GM23338 (cell line): ENCODE measurements around the gene GAA. TPM values are rescaled to one million over a fixed set of nuclear protein-coding genes. Genes with fewer than 3 reads are reported as not detected.

Source experiments
- ATAC-seq: fragments of 200-7000 bp; cut with Tn5 transposase; 3 replicates; pipeline ENCODE4 v1.9.1; 2020
- DNase-seq: peaks from one replicate; pipeline ENCODE4 v3.0.0-alpha.2; 2015; ENCODE audit warnings: low spot score
- H2AFZ ChIP-seq: fragments of 200-600 bp; sonication (generic); 2 replicates; pipeline ENCODE4 v1.8.0; 2016; ENCODE audit warnings: antibody characterized with exemption, mild to moderate bottlenecking, moderate library complexity
- H3F3A ChIP-seq: fragments of 200-600 bp; sonication (generic); replicated peaks from 2 replicates; pipeline ENCODE4 v1.8.0; 2017; ENCODE audit warnings: antibody characterized with exemption, mixed run types, low read depth
- H3K27ac ChIP-seq: fragments of 200-600 bp; sonication (generic); 2 replicates; pipeline ENCODE4 v1.6.1; 2016; ENCODE audit warnings: low read depth
- H3K27me3 ChIP-seq: fragments of 200-600 bp; sonication (generic); 2 replicates; pipeline ENCODE4 v1.8.0; 2016; ENCODE audit warnings: mild to moderate bottlenecking, mixed run types, moderate library complexity; ENCODE audit not compliant: insufficient read depth
- H3K36me3 ChIP-seq: fragments of 200-600 bp; sonication (generic); 2 replicates; pipeline ENCODE4 v1.8.0; 2016; ENCODE audit warnings: mild to moderate bottlenecking; ENCODE audit not compliant: insufficient read depth
- H3K4me1 ChIP-seq: fragments of 200-600 bp; sonication (generic); 2 replicates; pipeline ENCODE4 v1.8.0; 2016; ENCODE audit warnings: mild to moderate bottlenecking, moderate library complexity; ENCODE audit not compliant: insufficient read depth
- H3K4me2 ChIP-seq: fragments of 200-600 bp; sonication (generic); 2 replicates; pipeline ENCODE4 v1.7.1; 2017; ENCODE audit warnings: mixed run types
- H3K4me3 ChIP-seq: fragments of 200-600 bp; sonication (generic); 2 replicates; pipeline ENCODE4 v1.6.1; 2016; ENCODE audit warnings: mixed run types
- H3K79me2 ChIP-seq: fragments of 200-600 bp; sonication (generic); replicated peaks from 2 replicates; pipeline ENCODE4 v1.8.0; 2017; ENCODE audit warnings: mild to moderate bottlenecking; ENCODE audit not compliant: insufficient read depth
- H3K9me2 ChIP-seq: fragments of 200-600 bp; sonication (generic); 2 replicates; pipeline ENCODE4 v1.8.0; 2017; ENCODE audit not compliant: insufficient read depth
- H4K20me1 ChIP-seq: fragments of 200-600 bp; sonication (generic); replicated peaks from 2 replicates; pipeline ENCODE4 v1.8.0; 2017; ENCODE audit warnings: mild to moderate bottlenecking; ENCODE audit not compliant: insufficient read depth
- H3K27ac Mint-ChIP-seq: 2 replicates; pipeline ENCODE4 v1.8.0; 2020; ENCODE audit warnings: inconsistent platforms, mild to moderate bottlenecking, moderate library complexity, mixed read lengths
- H3K27me3 Mint-ChIP-seq: 3 replicates; pipeline ENCODE4 v1.8.0; 2022; ENCODE audit warnings: low read depth, mild to moderate bottlenecking, moderate library complexity, mixed read lengths, inconsistent platforms; ENCODE audit not compliant: insufficient read depth, poor library complexity
- H3K36me3 Mint-ChIP-seq: 3 replicates; pipeline ENCODE4 v1.8.0; 2021; ENCODE audit warnings: low read depth, mild to moderate bottlenecking, inconsistent platforms, moderate library complexity, mixed read lengths
- H3K4me1 Mint-ChIP-seq: 3 replicates; pipeline ENCODE4 v1.8.0; 2020; ENCODE audit warnings: mild to moderate bottlenecking, inconsistent platforms, mixed read lengths
- H3K4me3 Mint-ChIP-seq: 3 replicates; pipeline ENCODE4 v1.8.0; 2021; ENCODE audit warnings: moderate library complexity, mild to moderate bottlenecking, inconsistent platforms, mixed read lengths
- H3K9me3 Mint-ChIP-seq: 3 replicates; pipeline ENCODE4 v1.8.0; 2020; ENCODE audit warnings: moderate library complexity, mild to moderate bottlenecking, inconsistent platforms, mixed read lengths
- EZH2phosphoT487 ChIP-seq: fragments of 200-600 bp; sonication (generic); IDR thresholded peaks from one replicate; pipeline ENCODE4 v1.8.1; 2018; ENCODE audit warnings: antibody characterized with exemption; ENCODE audit not compliant: unreplicated experiment
- NANOG ChIP-seq: IDR thresholded peaks from 2 replicates; pipeline ENCODE4 v1.6.1; 2016; ENCODE audit warnings: antibody characterized with exemption, borderline replicate concordance
- POLR2AphosphoS5 ChIP-seq: IDR thresholded peaks from 2 replicates; pipeline ENCODE4 v1.6.1; 2016; ENCODE audit warnings: antibody characterized with exemption, low read depth
- STAT1 ChIP-seq: IDR thresholded peaks from one replicate; pipeline ENCODE4 v1.6.1; 2016; ENCODE audit warnings: antibody characterized with exemption; ENCODE audit not compliant: unreplicated experiment
- ZNF114 ChIP-seq: fragments of 250-450 bp; sonication (Bioruptor Pico); IDR thresholded peaks from 2 replicates; pipeline ENCODE4 v1.5.0; 2020; ENCODE audit warnings: mild to moderate bottlenecking, moderate library complexity
- ZNF331 ChIP-seq: fragments of 250-450 bp; sonication (Bioruptor Pico); IDR thresholded peaks from 2 replicates; pipeline ENCODE4 v1.5.0; 2020; ENCODE audit warnings: low read depth, mild to moderate bottlenecking, moderate library complexity
- polyA plus RNA-seq: library from polyadenylated mRNA; unstranded; fragments of >200 nt; fragmentation: Nextera tagmentation; extraction: Ambion mirVana; gene quantifications from 2 replicates; pipeline ENCODE4 v1.2.1, GENCODE V29; 2016
- total RNA-seq: library from RNA; depleted of rRNA; stranded (reverse); fragments of >200 nt; shearing (Covaris generic); gene quantifications from 2 replicates; pipeline ENCODE4 v1.2.3, GENCODE V29; 2014
- TF ChIP-seq, protein P1 (sequence below): IDR thresholded peaks from one replicate; pipeline ENCODE4 v1.6.1; 2018; ENCODE audit warnings: antibody characterized with exemption; ENCODE audit not compliant: unreplicated experiment

GAA gene
- total and polyA plus RNA-seq, 2 experiments from 2014 or later, result 72.5 to 98.1 TPM

DNA sequence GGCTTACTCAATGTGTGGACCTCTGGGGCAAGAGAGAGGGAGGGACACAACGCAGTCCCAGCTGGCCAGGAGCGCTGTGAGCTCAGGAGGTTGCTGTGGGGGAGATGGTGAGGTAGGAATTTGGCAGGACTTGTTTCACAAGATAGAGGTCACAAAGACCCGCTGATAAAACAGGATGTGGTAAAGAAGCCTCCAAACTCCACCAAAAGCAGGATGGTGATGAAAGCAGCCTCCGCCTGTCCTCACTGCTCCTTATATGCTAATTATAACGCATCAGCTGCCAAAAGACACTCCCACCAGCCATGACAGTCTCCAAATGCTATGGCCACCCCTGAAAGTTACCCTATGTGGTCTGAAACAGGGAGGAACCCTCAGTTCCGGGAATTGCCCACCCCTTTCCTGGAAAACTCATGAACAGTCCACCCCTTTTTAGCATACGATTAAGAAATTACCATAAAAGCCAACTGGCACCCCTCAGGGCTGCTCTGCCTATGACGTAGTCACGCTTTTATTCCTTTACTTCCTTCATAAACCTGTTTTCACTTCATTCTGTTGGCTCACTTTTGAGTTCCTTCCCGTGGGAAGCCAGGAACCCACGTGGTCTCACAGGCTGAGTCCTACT lies 50.8 kb downstream of the GAA start:
- H3K4me2 ChIP-seq, result peak overlapping the region; percentile 23; the same call in 1 of the 2 replicates
- H3K27ac Mint-ChIP-seq, result no peak overlapping the region
- TF ChIP-seq STAT1 (no peak), NANOG (no peak), ZNF114 (no peak), ZNF331 (CRISPR knock-in tag) (no peak), EZH2phosphoT487 (no peak), POLR2AphosphoS5 (no peak)
- TF ChIP-seq, protein P1, sequence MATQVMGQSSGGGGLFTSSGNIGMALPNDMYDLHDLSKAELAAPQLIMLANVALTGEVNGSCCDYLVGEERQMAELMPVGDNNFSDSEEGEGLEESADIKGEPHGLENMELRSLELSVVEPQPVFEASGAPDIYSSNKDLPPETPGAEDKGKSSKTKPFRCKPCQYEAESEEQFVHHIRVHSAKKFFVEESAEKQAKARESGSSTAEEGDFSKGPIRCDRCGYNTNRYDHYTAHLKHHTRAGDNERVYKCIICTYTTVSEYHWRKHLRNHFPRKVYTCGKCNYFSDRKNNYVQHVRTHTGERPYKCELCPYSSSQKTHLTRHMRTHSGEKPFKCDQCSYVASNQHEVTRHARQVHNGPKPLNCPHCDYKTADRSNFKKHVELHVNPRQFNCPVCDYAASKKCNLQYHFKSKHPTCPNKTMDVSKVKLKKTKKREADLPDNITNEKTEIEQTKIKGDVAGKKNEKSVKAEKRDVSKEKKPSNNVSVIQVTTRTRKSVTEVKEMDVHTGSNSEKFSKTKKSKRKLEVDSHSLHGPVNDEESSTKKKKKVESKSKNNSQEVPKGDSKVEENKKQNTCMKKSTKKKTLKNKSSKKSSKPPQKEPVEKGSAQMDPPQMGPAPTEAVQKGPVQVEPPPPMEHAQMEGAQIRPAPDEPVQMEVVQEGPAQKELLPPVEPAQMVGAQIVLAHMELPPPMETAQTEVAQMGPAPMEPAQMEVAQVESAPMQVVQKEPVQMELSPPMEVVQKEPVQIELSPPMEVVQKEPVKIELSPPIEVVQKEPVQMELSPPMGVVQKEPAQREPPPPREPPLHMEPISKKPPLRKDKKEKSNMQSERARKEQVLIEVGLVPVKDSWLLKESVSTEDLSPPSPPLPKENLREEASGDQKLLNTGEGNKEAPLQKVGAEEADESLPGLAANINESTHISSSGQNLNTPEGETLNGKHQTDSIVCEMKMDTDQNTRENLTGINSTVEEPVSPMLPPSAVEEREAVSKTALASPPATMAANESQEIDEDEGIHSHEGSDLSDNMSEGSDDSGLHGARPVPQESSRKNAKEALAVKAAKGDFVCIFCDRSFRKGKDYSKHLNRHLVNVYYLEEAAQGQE, result no peak
- peaks cover 6% of the 10 kb centered on the region; the same call in 1 of the 2 replicates for H4K20me1 ChIP-seq
- no peak overlapping the region for H2AFZ ChIP-seq
- no peak overlapping the region for H3K4me3 ChIP-seq
- peaks cover 24% of the 10 kb centered on the region for H3K4me1 ChIP-seq
- H3K4me3 Mint-ChIP-seq, result no peak overlapping the region
- H3K79me2 ChIP-seq, result peaks cover 18% of the 10 kb centered on the region
- peaks cover 32% of the 10 kb centered on the region for H3K9me3 Mint-ChIP-seq
- peaks cover 16% of the 10 kb centered on the region for H3K27me3 Mint-ChIP-seq
- DNase-seq, result no peak
- no peak for ATAC-seq
- H3K4me1 Mint-ChIP-seq, result peaks cover 36% of the 10 kb centered on the region
- H3K36me3 Mint-ChIP-seq, result peaks cover 26% of the 10 kb centered on the region
- H3K9me2 ChIP-seq, result no peaks in the 10 kb centered on the region
- H3K36me3 ChIP-seq, result peaks cover 11% of the 10 kb centered on the region
- no peak overlapping the region for H3K27ac ChIP-seq
- peaks cover 8% of the 10 kb centered on the region for H3K27me3 ChIP-seq
- H3F3A ChIP-seq, result 0 out of 2 replicates have a peak, but pooled peaks cover 8% of the 10 kb centered on the region

DNA sequence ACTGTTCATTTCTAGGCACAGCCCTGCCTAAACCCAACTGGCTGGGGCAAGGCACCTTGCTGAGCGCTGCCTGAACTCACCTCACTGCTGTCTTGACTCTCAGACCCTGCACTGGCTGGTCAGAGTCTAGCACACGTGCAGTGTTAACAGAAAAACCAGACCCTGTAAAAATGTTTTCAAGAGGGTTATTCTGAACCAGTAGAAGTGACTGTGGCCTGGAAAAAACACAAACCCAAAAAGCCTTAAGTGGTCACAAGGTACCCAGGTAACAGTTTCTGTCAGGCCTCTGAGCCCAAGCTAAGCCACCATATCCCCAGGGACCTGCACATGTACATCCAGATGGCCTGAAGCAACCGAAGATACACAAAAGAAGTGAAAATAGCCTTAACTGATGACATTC lies 51.6 kb downstream of the GAA start:
- Histone ChIP-seq H3K4me1 (peaks cover 22% of the 10 kb centered on the region), H4K20me1 (peaks cover 6% of the 10 kb centered on the region; the same call in 1 of the 2 replicates), H3K4me2 (0 out of 2 replicates have a peak overlapping the region, but pooled peaks have one; percentile 23), H3K9me2 (no peaks in the 10 kb centered on the region), H3K4me3 (no peak overlapping the region), H3K36me3 (peaks cover 17% of the 10 kb centered on the region), H3F3A (0 out of 2 replicates have a peak, but pooled peaks cover 6% of the 10 kb centered on the region), H3K27me3 (peaks cover 8% of the 10 kb centered on the region), H3K27ac (no peak overlapping the region), H2AFZ (no peak overlapping the region), H3K79me2 (peaks cover 17% of the 10 kb centered on the region)
- Mint-ChIP-seq H3K36me3 (peaks cover 31% of the 10 kb centered on the region), H3K27ac (no peak overlapping the region), H3K4me3 (no peak overlapping the region), H3K9me3 (peaks cover 41% of the 10 kb centered on the region), H3K4me1 (peaks cover 36% of the 10 kb centered on the region), H3K27me3 (peaks cover 15% of the 10 kb centered on the region)
- no peak for TF ChIP-seq POLR2AphosphoS5
- no peak for TF ChIP-seq ZNF114
- TF ChIP-seq, protein P1, result no peak
- no peak for TF ChIP-seq STAT1
- ATAC-seq, result no peak
- no peak for DNase-seq
